GM12891 (cell line): ENCODE data around the gene ZNF672.

Experiments
- DNase-seq: peaks from one replicate; pipeline ENCODE4 v3.0.0; 2011; ENCODE audit warnings: low spot score; ENCODE audit not compliant: insufficient read length
- FAIRE-seq: peaks from 2 replicates; lab custom pipeline; 2011; peaks lifted over from hg19 to GRCh38; lab: Jason Lieb, UNC
- PAX5 ChIP-seq: IDR thresholded peaks from 2 replicates; pipeline ENCODE4 v1.6.1; 2011; ENCODE audit warnings: low read length, moderate library complexity, mild to moderate bottlenecking; ENCODE audit not compliant: insufficient read depth, severe bottlenecking
- POU2F2 ChIP-seq: IDR thresholded peaks from 2 replicates; pipeline ENCODE4 v1.6.1; 2011; ENCODE audit warnings: low read depth, mild to moderate bottlenecking, control low read depth, low read length, moderate library complexity
- SPI1 ChIP-seq: IDR thresholded peaks from 2 replicates; pipeline ENCODE4 v1.6.1; 2011; ENCODE audit warnings: low read depth, low read length, control low read depth
- TAF1 ChIP-seq: IDR thresholded peaks from 2 replicates; pipeline ENCODE4 v1.6.1; 2011; ENCODE audit warnings: low read depth, low read length, control low read depth

The ZNF672 gene

GRCh38 chr1:248897412-248898337, 59.7 kb downstream of the ZNF672 start:
- DNase-seq (no peak), FAIRE-seq (no peak)
- TF ChIP-seq TAF1 (no peak), POU2F2 (no peak), SPI1 (no peak), PAX5 (no peak)
